Mesendoderm (in vitro differentiated cells): ENCODE results near the gene CENPM.

Experiments used
- DNase-seq: peaks from one replicate; pipeline ENCODE4 v3.0.0; 2013
- H2AK5ac ChIP-seq: 2 replicates; pipeline ENCODE4 v1.6.1; 2013; ENCODE audit warnings: low read length, inconsistent platforms
- H2BK120ac ChIP-seq: 2 replicates; pipeline ENCODE4 v1.6.1; 2013; ENCODE audit warnings: low read depth, mild to moderate bottlenecking, low read length, moderate library complexity, mixed read lengths
- H2BK15ac ChIP-seq: replicated peaks from 2 replicates; pipeline ENCODE4 v1.6.1; 2013; ENCODE audit warnings: low read depth, mild to moderate bottlenecking, moderate library complexity
- H2BK5ac ChIP-seq: 2 replicates; pipeline ENCODE4 v1.6.1; 2013; ENCODE audit warnings: low read length, inconsistent platforms
- H3K18ac ChIP-seq: 2 replicates; pipeline ENCODE4 v1.6.1; 2013; ENCODE audit warnings: mild to moderate bottlenecking, low read length, mixed read lengths
- H3K23ac ChIP-seq: one replicate; pipeline ENCODE4 v1.6.1; 2013; ENCODE audit warnings: low read length
- H3K27ac ChIP-seq: 2 replicates; pipeline ENCODE4 v1.5.1; 2013; ENCODE audit warnings: low read depth, mild to moderate bottlenecking, inconsistent platforms, low read length, moderate library complexity
- H3K27me3 ChIP-seq: 2 replicates; pipeline ENCODE4 v1.6.1; 2013; ENCODE audit warnings: low read length, control low read depth, mild to moderate bottlenecking, inconsistent platforms; ENCODE audit not compliant: insufficient read depth, poor library complexity
- H3K36me3 ChIP-seq: 2 replicates; pipeline ENCODE4 v1.6.1; 2013; ENCODE audit warnings: low read length, inconsistent platforms; ENCODE audit not compliant: control insufficient read depth, insufficient read depth
- H3K4ac ChIP-seq: one replicate; pipeline ENCODE4 v1.6.1; 2013; ENCODE audit warnings: low read depth, mild to moderate bottlenecking, low read length, moderate library complexity
- H3K4me1 ChIP-seq: 2 replicates; pipeline ENCODE4 v1.6.1; 2013; ENCODE audit warnings: low read depth, low read length, inconsistent platforms; ENCODE audit not compliant: control insufficient read depth
- H3K4me2 ChIP-seq: 2 replicates; pipeline ENCODE4 v1.6.1; 2013; ENCODE audit warnings: low read length
- H3K4me3 ChIP-seq: 2 replicates; pipeline ENCODE4 v1.5.1; 2013; ENCODE audit warnings: mild to moderate bottlenecking, low read length
- H3K56ac ChIP-seq: one replicate; pipeline ENCODE4 v1.6.1; 2013; ENCODE audit warnings: low read length
- H3K79me1 ChIP-seq: 2 replicates; pipeline ENCODE4 v1.6.1; 2013; ENCODE audit warnings: low read length, inconsistent platforms
- H3K79me2 ChIP-seq: 2 replicates; pipeline ENCODE4 v1.6.1; 2013; ENCODE audit warnings: mild to moderate bottlenecking, low read length; ENCODE audit not compliant: control insufficient read depth, insufficient read depth
- H3K9ac ChIP-seq: 2 replicates; pipeline ENCODE4 v1.6.1; 2013; ENCODE audit warnings: low read length, inconsistent platforms
- H4K5ac ChIP-seq: one replicate; pipeline ENCODE4 v1.6.1; 2013; ENCODE audit warnings: low read length
- H4K8ac ChIP-seq: one replicate; pipeline ENCODE4 v1.6.1; 2013; ENCODE audit warnings: low read depth, mild to moderate bottlenecking, control low read depth, low read length, moderate library complexity
- WGBS: extraction: QIAGEN DNeasy Blood & Tissue Kit; methylation state at CpG from one replicate; pipeline ENCODE4 v1.1.7; 2013; ENCODE audit warnings: low lambda C conversion rate, missing lambda C conversion rate; ENCODE audit not compliant: insufficient coverage; ENCODE audit errors: extremely low coverage; 5-methylcytosine and 5-hydroxymethylcytosine counted together

Gene CENPM

GRCh38 chr22:41902016-41902415 lies 44.9 kb downstream of the CENPM start:
- H3K4me2 ChIP-seq, result no peak overlapping the region

GRCh38 chr22:41900652-41901312 lies 46.2 kb downstream of the CENPM start:
- H4K5ac ChIP-seq, result no peak overlapping the region
- no peak overlapping the region for H4K8ac ChIP-seq
- H3K27me3 ChIP-seq, result no peaks in the 10 kb centered on the region
- H2BK5ac ChIP-seq, result no peak overlapping the region
- H3K23ac ChIP-seq, result no peak overlapping the region
- no peak overlapping the region for H2AK5ac ChIP-seq
- no peak overlapping the region for H3K4me3 ChIP-seq
- no peak overlapping the region for H2BK15ac ChIP-seq
- no peak overlapping the region for H3K56ac ChIP-seq
- peaks cover 28% of the 10 kb centered on the region for H3K36me3 ChIP-seq
- H3K18ac ChIP-seq, result no peak overlapping the region
- no peak overlapping the region for H3K27ac ChIP-seq
- H2BK120ac ChIP-seq, result no peak overlapping the region
- H3K9ac ChIP-seq, result no peak overlapping the region
- no CpG with 5 or more reads among the region's 8 CpGs for WGBS
- no peak for DNase-seq
- H3K4me2 ChIP-seq, result no peak overlapping the region
- no peaks in the 10 kb centered on the region for H3K79me2 ChIP-seq
- no peaks in the 10 kb centered on the region for H3K79me1 ChIP-seq
- H3K4me1 ChIP-seq, result no peaks in the 10 kb centered on the region
- no peak overlapping the region for H3K4ac ChIP-seq

More at GRCh38 chr22:41902016-41902415, 44.9 kb downstream of the CENPM start:
- no peaks in the 10 kb centered on the region for H3K4me1 ChIP-seq
- H3K27me3 ChIP-seq, result no peaks in the 10 kb centered on the region
- H3K23ac ChIP-seq, result no peak overlapping the region
- H3K4ac ChIP-seq, result no peak overlapping the region
- no CpG with 5 or more reads among the region's 7 CpGs for WGBS
- no peaks in the 10 kb centered on the region for H3K79me1 ChIP-seq
- no peak overlapping the region for H2AK5ac ChIP-seq
- no peak overlapping the region for H4K8ac ChIP-seq
- no peak overlapping the region for H4K5ac ChIP-seq
- H3K18ac ChIP-seq, result no peak overlapping the region
- H3K9ac ChIP-seq, result no peak overlapping the region
- H3K56ac ChIP-seq, result no peak overlapping the region
- no peak for DNase-seq
- peaks cover 25% of the 10 kb centered on the region for H3K36me3 ChIP-seq
- H2BK5ac ChIP-seq, result no peak overlapping the region
- no peak overlapping the region for H3K27ac ChIP-seq
- H3K4me3 ChIP-seq, result no peak overlapping the region
- H3K79me2 ChIP-seq, result no peaks in the 10 kb centered on the region
- H2BK15ac ChIP-seq, result no peak overlapping the region
- no peak overlapping the region for H2BK120ac ChIP-seq

GRCh38 chr22:41899992-41900651 lies 46.8 kb downstream of the CENPM start:
- peaks cover 28% of the 10 kb centered on the region for H3K36me3 ChIP-seq
- WGBS, result no CpG with 5 or more reads among the region's 13 CpGs

GRCh38 chr22:41899110-41899509 lies 47.8 kb downstream of the CENPM start:
- Histone ChIP-seq H3K18ac (no peak overlapping the region), H3K9ac (no peak overlapping the region), H3K79me2 (no peaks in the 10 kb centered on the region), H3K23ac (no peak overlapping the region), H3K36me3 (peaks cover 26% of the 10 kb centered on the region), H2AK5ac (no peak overlapping the region), H3K79me1 (no peaks in the 10 kb centered on the region), H3K27ac (no peak overlapping the region), H3K4me3 (no peak overlapping the region), H4K5ac (no peak overlapping the region), H2BK120ac (no peak overlapping the region), H2BK5ac (no peak overlapping the region), H4K8ac (no peak overlapping the region), H3K56ac (no peak overlapping the region), H3K4me1 (no peaks in the 10 kb centered on the region), H3K27me3 (no peaks in the 10 kb centered on the region), H2BK15ac (no peak overlapping the region), H3K4ac (no peak overlapping the region), H3K4me2 (no peak overlapping the region)
- no peak for DNase-seq
- WGBS, result no CpG with 5 or more reads among the region's 5 CpGs

More at GRCh38 chr22:41899992-41900651, 46.8 kb downstream of the CENPM start:
- Histone ChIP-seq H3K9ac (no peak overlapping the region), H3K4ac (no peak overlapping the region), H3K4me1 (no peaks in the 10 kb centered on the region), H3K79me2 (no peaks in the 10 kb centered on the region), H3K4me2 (no peak overlapping the region), H3K56ac (no peak overlapping the region), H3K27me3 (no peaks in the 10 kb centered on the region), H2AK5ac (no peak overlapping the region), H3K23ac (no peak overlapping the region), H3K79me1 (no peaks in the 10 kb centered on the region), H2BK120ac (no peak overlapping the region), H4K8ac (no peak overlapping the region), H2BK5ac (no peak overlapping the region), H3K18ac (no peak overlapping the region), H3K27ac (no peak overlapping the region), H2BK15ac (no peak overlapping the region), H3K4me3 (no peak overlapping the region), H4K5ac (no peak overlapping the region)
- DNase-seq, result no peak

GRCh38 chr22:41898645-41899044 lies 48.3 kb downstream of the CENPM start:
- no peak overlapping the region for H3K18ac ChIP-seq
- no peak overlapping the region for H3K4me2 ChIP-seq
- no CpG with 5 or more reads among the region's 11 CpGs for WGBS
- no peak overlapping the region for H3K9ac ChIP-seq
- H3K79me2 ChIP-seq, result no peaks in the 10 kb centered on the region
- no peak overlapping the region for H4K5ac ChIP-seq
- H3K27ac ChIP-seq, result no peak overlapping the region
- H2AK5ac ChIP-seq, result no peak overlapping the region
- H3K4me1 ChIP-seq, result no peaks in the 10 kb centered on the region
- H3K36me3 ChIP-seq, result peaks cover 25% of the 10 kb centered on the region
- H2BK120ac ChIP-seq, result no peak overlapping the region
- no peak overlapping the region for H3K4me3 ChIP-seq
- no peak overlapping the region for H2BK15ac ChIP-seq
- no peaks in the 10 kb centered on the region for H3K79me1 ChIP-seq
- H3K27me3 ChIP-seq, result no peaks in the 10 kb centered on the region
- no peak overlapping the region for H2BK5ac ChIP-seq
- no peak overlapping the region for H4K8ac ChIP-seq
- DNase-seq, result no peak
- no peak overlapping the region for H3K56ac ChIP-seq
- H3K4ac ChIP-seq, result no peak overlapping the region
- no peak overlapping the region for H3K23ac ChIP-seq
